Type B pancreatic cell (in vitro differentiated cells): Measurements from ENCODE around the gene CPSF4. TPM values are rescaled to one million over a fixed set of nuclear protein-coding genes. Genes with fewer than 3 reads are reported as not detected.
A peak's percentile ranks its signal among the peaks of the same experiment; 100 is the strongest.
"Not testable (repeated sequence)": the region's sequence is repeated elsewhere in the genome, so short reads cannot be mapped to it uniquely, and the experiment has no call there.

Experiments used
- DNase-seq: peaks from one replicate; pipeline ENCODE4 v3.0.0; 2021; ENCODE audit warnings: mixed read lengths; ENCODE audit not compliant: unreplicated experiment; ENCODE audit errors: extremely low spot score
- H3K27ac Mint-ChIP-seq: 2 replicates; pipeline ENCODE4 v1.8.0; 2021; ENCODE audit warnings: mild to moderate bottlenecking, mixed read lengths
- H3K27me3 Mint-ChIP-seq: 2 replicates; pipeline ENCODE4 v1.8.0; 2021; ENCODE audit warnings: mixed read lengths
- H3K36me3 Mint-ChIP-seq: 2 replicates; pipeline ENCODE4 v1.8.0; 2021; ENCODE audit warnings: mixed read lengths
- H3K4me1 Mint-ChIP-seq: one replicate; pipeline ENCODE4 v1.8.0; 2021; ENCODE audit warnings: mixed read lengths; ENCODE audit not compliant: unreplicated experiment
- H3K4me3 Mint-ChIP-seq: 2 replicates; pipeline ENCODE4 v1.8.0; 2021; ENCODE audit warnings: mild to moderate bottlenecking, mixed read lengths
- H3K9me3 Mint-ChIP-seq: 2 replicates; pipeline ENCODE4 v1.8.0; 2021; ENCODE audit warnings: mixed read lengths
- CTCF ChIP-seq: fragments of 200-600 bp; sonication (generic); conservative IDR thresholded peaks from 2 replicates; pipeline ENCODE4 v1.5.0; 2021; ENCODE audit warnings: antibody characterized with exemption, mild to moderate bottlenecking
- total RNA-seq: library from RNA; stranded (reverse); gene quantifications from 2 replicates; pipeline ENCODE4 v1.2.1, GENCODE V29; 2021; ENCODE audit warnings: low replicate concordance

Gene CPSF4
- total RNA-seq, 1 donor from 2014 or later = 64.1 TPM

GRCh38 chr7:99409806-99410205, 28.9 kb upstream of the CPSF4 start:
- no peaks in the 10 kb centered on the region for H3K9me3 Mint-ChIP-seq
- H3K4me1 Mint-ChIP-seq = peaks cover 15% of the 10 kb centered on the region
- peak overlapping the region; percentile 98 for H3K4me3 Mint-ChIP-seq
- TF ChIP-seq CTCF = no peak
- H3K36me3 Mint-ChIP-seq = peaks cover 18% of the 10 kb centered on the region
- no peaks in the 10 kb centered on the region for H3K27me3 Mint-ChIP-seq
- DNase-seq = no peak
- H3K27ac Mint-ChIP-seq = peak overlapping the region; percentile 98

- peak overlapping the region; percentile 98 for H3K27ac Mint-ChIP-seq
- H3K36me3 Mint-ChIP-seq = peaks cover 24% of the 10 kb centered on the region
- DNase-seq = no peak
- TF ChIP-seq CTCF = no peak
- peaks cover 15% of the 10 kb centered on the region for H3K4me1 Mint-ChIP-seq
- no peaks in the 10 kb centered on the region for H3K9me3 Mint-ChIP-seq
- H3K27me3 Mint-ChIP-seq = no peaks in the 10 kb centered on the region
- H3K4me3 Mint-ChIP-seq = peak overlapping the region; percentile 98
Measured at GRCh38 chr7:99410635-99411034, 28.1 kb upstream of the CPSF4 start.

GRCh38 chr7:99415513-99416127, 23.1 kb upstream of the CPSF4 start:
- TF ChIP-seq CTCF = peak; percentile 76
- peaks cover 26% of the 10 kb centered on the region for H3K36me3 Mint-ChIP-seq
- not testable (repeated sequence) for H3K27me3 Mint-ChIP-seq, H3K4me3 Mint-ChIP-seq, H3K4me1 Mint-ChIP-seq, DNase-seq, H3K27ac Mint-ChIP-seq, H3K9me3 Mint-ChIP-seq

- Mint-ChIP-seq H3K27ac (no peak overlapping the region), H3K4me1 (no peaks in the 10 kb centered on the region), H3K36me3 (peaks cover 22% of the 10 kb centered on the region), H3K9me3 (no peaks in the 10 kb centered on the region), H3K27me3 (no peaks in the 10 kb centered on the region), H3K4me3 (no peak overlapping the region)
- TF ChIP-seq CTCF = no peak
- DNase-seq = no peak
Measured at GRCh38 chr7:99418260-99418659, 20.5 kb upstream of the CPSF4 start.

GRCh38 chr7:99419323-99420021, 19.3 kb upstream of the CPSF4 start:
- peaks cover 21% of the 10 kb centered on the region for H3K36me3 Mint-ChIP-seq
- H3K4me1 Mint-ChIP-seq = no peaks in the 10 kb centered on the region
- no peaks in the 10 kb centered on the region for H3K9me3 Mint-ChIP-seq
- DNase-seq = no peak
- no peak overlapping the region for H3K4me3 Mint-ChIP-seq
- no peaks in the 10 kb centered on the region for H3K27me3 Mint-ChIP-seq
- no peak for TF ChIP-seq CTCF
- no peak overlapping the region for H3K27ac Mint-ChIP-seq
